Right cardiac atrium (tissue), 5 donors: ENCODE results near the gene CARMIL1. TPM values are rescaled to one million over a fixed set of nuclear protein-coding genes. Genes with fewer than 3 reads are reported as not detected.
A peak's percentile ranks its signal among the peaks of the same experiment; 100 is the strongest.

Source experiments
- ATAC-seq, 2 donors: fragments of 200-7000 bp; cut with Tn5 transposase; one replicate each; pipeline versions ENCODE4 v1.8.0 to v1.9.1; 2020; ENCODE audit warnings: moderate library complexity in 2 of 2, mild to moderate bottlenecking in 1 of 2
- DNase-seq, 3 donors: peaks; one replicate each; pipeline ENCODE4 v3.0.0-alpha.2; 2020
- H3K27ac ChIP-seq: one replicate; pipeline ENCODE4 v1.5.1; 2013; ENCODE audit warnings: mild to moderate bottlenecking, low read length, control low read depth, moderate library complexity
- H3K27me3 ChIP-seq: one replicate; pipeline ENCODE4 v1.6.1; 2013; ENCODE audit not compliant: control insufficient read depth, insufficient read depth
- H3K4me1 ChIP-seq: one replicate; pipeline ENCODE4 v1.6.1; 2013; ENCODE audit warnings: low read length; ENCODE audit not compliant: control insufficient read depth, insufficient read depth
- H3K4me3 ChIP-seq: one replicate; pipeline ENCODE4 v1.5.1; 2013; ENCODE audit warnings: low read length, control low read depth
- H3K9me3 ChIP-seq: one replicate; pipeline ENCODE4 v1.6.1; 2013; ENCODE audit warnings: low read length; ENCODE audit not compliant: control insufficient read depth
- WGBS: extraction: QIAGEN DNeasy Blood & Tissue Kit; methylation state at CpG from one replicate; pipeline ENCODE4 v1.1.7; 2013; 5-methylcytosine and 5-hydroxymethylcytosine counted together
- intact Hi-C, 4 donors: fragments of 100-400 bp; cut with DNase I; formaldehyde crosslinking; loops; one replicate each; pipeline versions ENCODE4 v1.11.0 to v1.14.0; 2022 to 2023
- polyA plus RNA-seq: library from polyadenylated mRNA; stranded (reverse); fragments of 200-250 nt; gene quantifications from one replicate; pipeline ENCODE4 v1.2.3, GENCODE V29; 2013
- total RNA-seq, 4 donors: library from RNA; stranded (reverse); fragmentation: NEBNext Ultra II Directional; extraction: Animal tissue kit (Norgen Biotek cat#: 25700); gene quantifications; one replicate each; pipeline ENCODE4 v1.2.1, GENCODE V29; 2021
- donor health status: healthy with polysubstance abuse.
- donor health status: DM: no; HTN: yes; CAD: no.
- donor health status: DM: no; HTN: no; CAD: no.
- donor health status: DM: no; HTN: yes; CAD: no; lungs with severe emphysema.
- donor health status: DM: yes; HTN: yes; CAD: no.

The CARMIL1 gene
- total and polyA plus RNA-seq, 5 donors, result 9.5 to 19.8 (median 17.7) TPM

DNA sequence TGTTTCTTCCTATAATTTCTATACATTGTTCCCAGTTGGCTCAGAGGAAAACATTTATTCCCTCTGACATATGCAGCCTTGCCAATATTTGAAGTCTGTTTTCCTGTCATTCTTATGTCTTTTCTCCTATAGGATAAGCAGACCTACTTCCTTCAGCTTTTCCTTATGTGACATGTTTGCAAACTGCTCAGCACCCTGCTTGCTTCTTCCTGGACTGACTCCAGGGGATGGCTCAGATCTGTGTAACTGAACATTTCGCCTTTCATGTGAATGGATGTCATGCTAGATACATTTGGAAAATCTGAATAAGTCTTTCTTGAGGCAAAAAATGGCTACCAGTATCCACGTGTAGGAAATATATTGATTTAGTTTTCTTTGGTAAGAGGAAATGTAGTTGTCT is 113.2 kb downstream of the CARMIL1 start:
- Histone ChIP-seq H3K9me3 (no peaks in the 10 kb centered on the region), H3K4me3 (no peak overlapping the region), H3K4me1 (no peaks in the 10 kb centered on the region), H3K27me3 (no peaks in the 10 kb centered on the region), H3K27ac (no peak overlapping the region)
- no peak for ATAC-seq
- 68% methylated on average over 2 of the region's 2 CpGs for WGBS
- DNase-seq, result no peak
- intact Hi-C loops, result no loop called here

DNA sequence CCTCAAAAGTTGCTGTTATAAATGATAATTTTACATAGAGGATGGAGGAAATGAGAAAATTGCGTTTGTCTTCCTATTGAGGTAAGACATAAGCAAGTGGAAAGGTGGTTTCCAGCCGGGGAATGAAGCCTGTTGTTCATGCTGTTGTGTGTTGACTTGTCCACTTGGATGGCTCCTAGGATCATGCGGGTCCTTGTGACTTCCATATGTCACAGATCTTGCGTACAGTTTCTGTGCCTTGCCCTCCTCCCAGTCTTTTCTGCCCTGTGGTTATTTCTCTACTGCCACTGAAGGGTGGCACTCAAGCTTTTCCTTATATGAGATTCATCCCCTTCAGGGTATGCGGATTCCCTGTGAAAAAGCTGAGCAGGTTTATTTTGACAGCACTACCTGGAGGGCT is 116.6 kb downstream of the CARMIL1 start:
- Histone ChIP-seq H3K4me1 (no peaks in the 10 kb centered on the region), H3K9me3 (no peaks in the 10 kb centered on the region), H3K27me3 (no peaks in the 10 kb centered on the region), H3K4me3 (no peak overlapping the region), H3K27ac (no peak overlapping the region)
- no peak for DNase-seq
- intact Hi-C loops, result no loop called here
- whole genome bisulfite sequencing, result 87% methylated on average over 5 of the region's 5 CpGs
- no peak for ATAC-seq

DNA sequence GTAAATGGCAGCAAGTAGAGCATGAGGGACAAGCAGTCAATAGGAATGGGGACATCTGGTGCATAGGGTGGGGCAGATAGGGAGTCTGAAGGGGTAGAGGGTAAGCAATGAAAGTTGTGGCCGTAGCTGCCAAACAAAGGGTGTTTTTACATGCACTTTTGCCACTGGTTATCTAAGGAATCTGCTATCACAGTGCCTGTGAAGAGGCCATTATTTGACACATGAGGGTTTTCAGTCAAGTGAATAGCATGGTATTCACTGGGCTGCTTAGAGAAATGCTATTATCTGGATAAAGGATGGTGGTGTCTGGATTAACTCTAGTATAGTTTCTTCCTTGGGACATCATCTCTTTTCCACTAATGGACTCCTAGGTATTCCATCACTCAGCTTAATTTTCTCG is 118.2 kb downstream of the CARMIL1 start:
- H3K4me1 ChIP-seq, result no peaks in the 10 kb centered on the region

DNA sequence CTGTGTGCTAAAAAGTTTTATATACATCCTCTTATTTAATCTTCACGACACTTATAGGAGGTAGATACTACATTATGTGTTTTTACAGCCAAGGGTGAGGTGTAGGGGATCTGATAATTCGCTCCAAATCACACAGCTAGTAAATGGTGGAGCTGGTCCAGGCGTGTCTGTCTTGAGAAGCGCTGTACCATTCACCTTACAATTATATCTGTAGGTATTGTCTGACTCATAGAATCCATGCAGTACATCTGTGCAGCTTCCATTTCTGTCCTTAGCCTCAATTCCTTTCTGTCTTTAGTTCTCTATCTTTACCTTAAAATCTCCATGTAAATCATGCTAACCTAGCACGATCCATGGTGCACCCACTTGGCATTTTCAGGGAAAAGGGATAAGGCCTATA is 120.7 kb downstream of the CARMIL1 start:
- DNase-seq (no peak), ATAC-seq (no peak)
- no peak overlapping the region for H3K27ac ChIP-seq
- 88% methylated on average over 5 of the region's 5 CpGs for WGBS
- H3K4me3 ChIP-seq, result no peak overlapping the region
- intact Hi-C loops, result no loop called here
- no peaks in the 10 kb centered on the region for H3K27me3 ChIP-seq
- no peaks in the 10 kb centered on the region for H3K9me3 ChIP-seq
- peaks cover 7% of the 10 kb centered on the region for H3K4me1 ChIP-seq

More for the DNA sequence above, 118.2 kb downstream of the CARMIL1 start:
- no peak overlapping the region for H3K27ac ChIP-seq
- H3K27me3 ChIP-seq, result no peaks in the 10 kb centered on the region
- 88% methylated on average over 2 of the region's 2 CpGs for WGBS
- DNase-seq (no peak), ATAC-seq (no peak)
- intact Hi-C loops, result no loop called here
- no peaks in the 10 kb centered on the region for H3K9me3 ChIP-seq
- no peak overlapping the region for H3K4me3 ChIP-seq

DNA sequence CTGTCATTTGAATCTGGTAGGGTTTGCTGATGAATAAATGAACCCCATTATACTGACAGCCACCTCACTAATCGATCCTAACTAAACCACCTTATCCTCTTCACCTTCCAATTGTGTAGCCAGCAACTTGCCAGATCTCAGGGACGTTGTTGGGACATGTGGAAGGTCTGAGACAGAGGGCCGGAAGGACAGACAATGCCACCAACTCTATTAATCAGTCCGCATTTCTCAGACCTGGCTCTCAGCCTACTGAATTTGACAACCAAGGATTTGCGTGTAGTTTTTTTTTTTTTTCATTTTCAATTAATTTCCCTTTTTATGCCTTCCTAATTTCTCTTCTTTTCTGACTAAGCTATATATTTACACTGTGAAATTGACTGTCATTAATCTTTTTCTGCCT is 122.5 kb downstream of the CARMIL1 start:
- no peak overlapping the region for H3K4me3 ChIP-seq
- WGBS, result 76% methylated on average over 5 of the region's 5 CpGs
- H3K9me3 ChIP-seq, result no peaks in the 10 kb centered on the region
- H3K27me3 ChIP-seq, result no peaks in the 10 kb centered on the region
- intact Hi-C loops, result no loop called here
- no peak for ATAC-seq
- no peak overlapping the region for H3K27ac ChIP-seq
- peaks cover 7% of the 10 kb centered on the region for H3K4me1 ChIP-seq
- no peak for DNase-seq

DNA sequence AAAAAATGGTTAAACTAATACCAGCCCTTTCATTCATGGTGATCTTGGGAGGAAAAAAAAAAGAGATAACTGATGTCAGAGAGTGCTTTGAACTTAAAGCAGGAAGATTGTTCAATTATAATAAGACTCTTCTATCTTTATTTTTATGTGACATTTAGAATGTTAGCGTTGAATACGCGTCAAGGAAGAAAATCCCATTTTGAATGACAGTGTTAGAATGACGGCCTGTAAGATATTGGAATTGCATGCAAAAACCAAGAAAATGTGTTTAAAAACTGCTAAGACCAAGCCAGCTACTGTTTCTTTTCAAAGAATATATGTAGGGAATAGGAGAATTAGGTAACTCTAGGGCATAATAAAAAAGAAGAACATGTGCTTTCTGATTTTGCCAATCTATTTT is 123.0 kb downstream of the CARMIL1 start:
- H3K9me3 ChIP-seq, result no peaks in the 10 kb centered on the region
- DNase-seq, result no peak
- H3K4me1 ChIP-seq, result peaks cover 7% of the 10 kb centered on the region
- no peak for ATAC-seq
- H3K27me3 ChIP-seq, result no peaks in the 10 kb centered on the region
- no peak overlapping the region for H3K27ac ChIP-seq
- 95% methylated on average over 4 of the region's 4 CpGs for WGBS
- intact Hi-C loops, result no loop called here
- H3K4me3 ChIP-seq, result no peak overlapping the region

DNA sequence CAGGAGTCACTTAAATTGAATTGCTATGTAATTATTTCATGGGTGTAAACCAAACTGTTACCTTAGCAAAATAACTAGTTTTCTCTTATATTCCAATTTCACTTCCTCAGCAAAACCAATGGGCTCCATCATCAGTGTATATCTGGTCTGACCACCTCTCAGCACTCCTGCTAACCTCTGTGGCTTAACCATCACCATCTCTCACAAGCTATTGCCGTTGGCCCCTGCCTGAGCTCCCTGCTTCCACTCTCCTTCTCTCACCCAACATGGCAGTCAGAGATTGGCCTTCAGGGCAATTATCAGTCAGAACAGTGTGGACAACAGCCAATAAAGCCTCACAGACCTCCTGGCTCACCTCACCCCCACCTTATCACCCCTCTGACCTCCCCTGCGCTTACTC is 124.0 kb downstream of the CARMIL1 start:
- Histone ChIP-seq H3K27me3 (no peaks in the 10 kb centered on the region), H3K4me1 (peaks cover 7% of the 10 kb centered on the region), H3K4me3 (no peak overlapping the region), H3K27ac (no peak overlapping the region), H3K9me3 (no peaks in the 10 kb centered on the region)
- ATAC-seq (no peak), DNase-seq (no peak)
- WGBS, result 93% methylated on average over 2 of the region's 2 CpGs
- intact Hi-C loops, result no loop called here

DNA sequence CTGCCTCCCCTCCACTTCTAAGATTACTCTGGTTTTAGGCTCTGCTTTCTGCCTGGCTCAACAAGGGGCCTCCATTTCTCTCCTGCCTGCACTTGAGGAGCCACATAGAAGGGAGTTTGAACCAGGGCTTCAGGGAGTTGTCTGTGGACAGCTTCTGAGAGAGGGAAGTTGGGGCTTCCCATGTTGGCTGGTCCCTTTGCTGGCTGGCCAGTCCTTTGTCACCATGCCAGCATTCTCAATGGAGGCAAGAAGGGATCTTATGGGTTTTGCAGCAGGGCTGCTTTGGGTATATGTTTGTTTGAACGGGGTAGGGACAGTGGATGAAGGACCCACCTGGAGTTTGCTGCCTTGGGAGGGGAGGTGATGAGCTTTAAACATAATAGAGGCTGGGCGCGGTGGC is 124.9 kb downstream of the CARMIL1 start:
- Histone ChIP-seq H3K4me3 (no peak overlapping the region), H3K27me3 (no peaks in the 10 kb centered on the region), H3K9me3 (no peaks in the 10 kb centered on the region), H3K27ac (no peak overlapping the region), H3K4me1 (peaks cover 7% of the 10 kb centered on the region)
- 94% methylated on average over 3 of the region's 3 CpGs for WGBS
- intact Hi-C loops, result no loop called here
- peak in 1 of 3 donors; percentile 62 for DNase-seq
- peak in 1 of 2 donors; percentile 22 for ATAC-seq

DNA sequence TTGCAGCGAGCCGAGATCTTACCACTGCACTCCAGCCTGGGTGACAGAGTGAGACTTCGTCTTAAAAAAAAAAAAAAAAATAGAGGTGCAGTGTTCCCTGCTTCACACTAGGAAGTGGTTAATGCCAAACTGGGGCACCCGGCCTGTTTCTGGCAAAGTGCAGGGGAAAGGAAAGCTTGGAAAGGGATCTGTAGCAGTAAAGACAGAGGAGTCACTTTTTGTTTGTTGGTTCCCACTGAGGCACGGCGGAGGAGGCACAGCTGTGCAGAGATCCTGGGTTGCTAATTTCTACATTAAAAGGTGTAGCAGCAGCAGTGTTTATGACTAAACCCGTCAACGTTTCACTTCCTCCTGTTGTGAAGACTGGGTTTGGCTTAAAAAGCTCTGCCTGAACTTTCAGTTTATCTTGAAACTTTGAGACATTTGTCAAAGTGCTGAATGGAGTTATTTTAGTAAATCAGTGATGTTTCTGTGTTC is 125.6 kb downstream of the CARMIL1 start:
- H3K27me3 ChIP-seq, result no peaks in the 10 kb centered on the region
- intact Hi-C loops, result no loop called here
- WGBS, result 49% methylated on average over 8 of the region's 8 CpGs
- no peak overlapping the region for H3K4me3 ChIP-seq
- ATAC-seq (peak; percentile 49 to 51), DNase-seq (no peak)
- peaks cover 7% of the 10 kb centered on the region for H3K4me1 ChIP-seq
- H3K27ac ChIP-seq, result no peak overlapping the region
- no peaks in the 10 kb centered on the region for H3K9me3 ChIP-seq

DNA sequence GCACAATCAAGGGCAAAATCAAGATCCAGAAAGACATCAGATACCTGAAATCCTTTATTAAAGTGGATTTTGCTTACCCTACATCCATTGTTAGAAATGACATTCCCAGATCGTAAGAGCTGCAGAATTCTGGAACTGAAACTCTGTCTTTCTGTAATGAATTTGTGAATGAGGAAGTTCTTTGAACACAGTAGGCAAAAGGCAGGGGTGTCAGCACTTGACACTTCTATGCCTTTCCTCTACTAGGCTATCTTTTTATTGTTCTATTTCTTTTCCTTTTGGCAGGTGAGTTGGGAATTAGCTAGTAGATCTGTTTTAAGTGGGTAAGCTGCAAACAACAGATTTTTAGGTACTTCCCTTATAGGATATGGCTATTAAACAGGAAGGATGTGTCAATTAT is 126.3 kb downstream of the CARMIL1 start:
- Histone ChIP-seq H3K4me3 (no peak overlapping the region), H3K27me3 (no peaks in the 10 kb centered on the region), H3K27ac (no peak overlapping the region), H3K9me3 (no peaks in the 10 kb centered on the region), H3K4me1 (peaks cover 8% of the 10 kb centered on the region)
- DNase-seq (no peak), ATAC-seq (no peak)
- intact Hi-C loops, result no loop called here
- WGBS, result 37% methylated on average over 1 of the region's 1 CpG

DNA sequence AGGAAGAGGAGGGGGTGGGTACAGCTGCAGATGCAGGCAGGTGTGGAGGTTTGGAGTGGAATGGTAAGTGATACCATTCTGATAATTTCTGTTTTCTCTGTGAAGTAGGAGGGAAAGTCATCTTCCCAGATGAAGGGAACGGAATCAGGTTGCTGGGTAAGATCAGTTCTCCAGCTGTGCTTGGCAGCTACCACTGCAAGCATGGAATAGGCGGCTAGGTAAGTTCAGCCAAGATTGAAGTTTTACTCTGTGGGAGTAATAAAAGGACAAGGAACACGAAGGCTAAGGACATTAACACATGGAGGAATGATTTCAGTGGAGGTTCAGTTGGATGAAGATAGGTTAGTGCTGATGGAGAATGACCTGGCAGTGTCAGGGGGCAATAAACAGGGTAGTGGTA is 128.3 kb downstream of the CARMIL1 start:
- Histone ChIP-seq H3K27me3 (no peaks in the 10 kb centered on the region), H3K4me1 (peaks cover 8% of the 10 kb centered on the region), H3K27ac (no peak overlapping the region), H3K9me3 (no peaks in the 10 kb centered on the region), H3K4me3 (no peak overlapping the region)
- intact Hi-C loops, result no loop called here
- DNase-seq (no peak), ATAC-seq (no peak)
- WGBS, result 77% methylated on average over 3 of the region's 3 CpGs

DNA sequence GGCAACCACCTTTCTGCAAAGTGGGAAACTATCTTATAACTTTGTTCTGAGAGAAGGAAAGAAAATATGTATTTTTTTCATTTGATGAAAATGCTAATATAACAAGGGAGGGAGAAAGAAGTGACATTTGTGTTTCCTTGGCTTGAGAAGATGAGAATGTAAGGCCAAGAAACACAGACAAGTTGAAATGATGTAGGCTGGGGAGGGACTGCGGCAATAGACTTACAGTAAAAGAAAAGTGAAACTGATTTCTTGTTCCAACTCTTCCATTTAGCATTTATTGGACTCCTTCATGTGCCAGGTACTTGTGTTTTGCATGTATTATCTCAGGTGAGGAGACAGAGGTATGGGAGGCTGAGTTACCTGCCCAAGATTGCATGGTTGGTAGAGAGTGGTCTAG is 130.9 kb downstream of the CARMIL1 start:
- WGBS, result 64% methylated on average over 1 of the region's 1 CpG
- DNase-seq (no peak), ATAC-seq (peak; percentile 10 to 15)
- peaks cover 6% of the 10 kb centered on the region for H3K4me1 ChIP-seq
- intact Hi-C loops, result loop anchor here in 1 of 4 donors (10.0 kb wide), 1 partner anchor 125 kb away; no protein-coding TSS in a partner anchor
- peak overlapping the region; percentile 3 for H3K27ac ChIP-seq
- H3K27me3 ChIP-seq, result no peaks in the 10 kb centered on the region
- no peaks in the 10 kb centered on the region for H3K9me3 ChIP-seq
- no peak overlapping the region for H3K4me3 ChIP-seq
